ENCODE results near the gene JTB. TPM values are rescaled to one million over a fixed set of nuclear protein-coding genes. Genes with fewer than 3 reads are reported as not detected.

JTB gene
- total and polyA plus RNA-seq, 9 donors, result 77.5 to 207 (median 88.6) TPM

DNA sequence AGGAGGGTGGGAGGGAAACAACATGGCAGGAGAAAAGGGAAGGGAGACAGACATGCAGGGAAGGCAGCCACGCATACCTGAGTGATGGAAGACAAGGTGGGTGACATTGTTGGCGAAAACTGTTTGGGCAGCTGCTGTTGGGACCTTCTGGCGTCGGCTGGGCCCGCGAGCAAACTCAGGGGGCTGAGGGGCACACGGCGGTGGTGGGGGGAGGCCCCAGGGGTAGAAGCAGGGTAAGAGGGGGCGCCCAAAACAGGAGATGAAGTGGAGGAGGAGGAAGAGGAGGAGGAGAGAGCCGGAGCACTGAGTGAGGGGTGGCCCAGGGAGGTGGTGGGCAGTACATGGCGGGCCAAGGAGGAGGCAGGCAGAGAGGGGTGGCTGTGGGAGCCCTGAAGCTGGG is 26.3 kb downstream of the JTB start:
- Histone ChIP-seq H3K4me1 (ENCODE audit: insufficient read depth) (peaks cover 2% of the 10 kb centered on the region), H3K4me3 (no peak overlapping the region), H3K27ac (no peak overlapping the region), H3K27me3 (no peaks in the 10 kb centered on the region), H3K36me3 (no peaks in the 10 kb centered on the region), H3K9me3 (no peaks in the 10 kb centered on the region)
- intact Hi-C loops (cut with DNase I), result loop anchor here in 1 of 4 donors (10.0 kb wide), 1 partner anchor 156 kb away; no protein-coding TSS in a partner anchor
- DNase-seq, result peak in 1 of 5 donors; percentile 12
- WGBS, 3 donors, result 87 to 92% (median 87%) methylated on average over 11 of the region's 11 CpGs
- TF ChIP-seq, protein P1, sequence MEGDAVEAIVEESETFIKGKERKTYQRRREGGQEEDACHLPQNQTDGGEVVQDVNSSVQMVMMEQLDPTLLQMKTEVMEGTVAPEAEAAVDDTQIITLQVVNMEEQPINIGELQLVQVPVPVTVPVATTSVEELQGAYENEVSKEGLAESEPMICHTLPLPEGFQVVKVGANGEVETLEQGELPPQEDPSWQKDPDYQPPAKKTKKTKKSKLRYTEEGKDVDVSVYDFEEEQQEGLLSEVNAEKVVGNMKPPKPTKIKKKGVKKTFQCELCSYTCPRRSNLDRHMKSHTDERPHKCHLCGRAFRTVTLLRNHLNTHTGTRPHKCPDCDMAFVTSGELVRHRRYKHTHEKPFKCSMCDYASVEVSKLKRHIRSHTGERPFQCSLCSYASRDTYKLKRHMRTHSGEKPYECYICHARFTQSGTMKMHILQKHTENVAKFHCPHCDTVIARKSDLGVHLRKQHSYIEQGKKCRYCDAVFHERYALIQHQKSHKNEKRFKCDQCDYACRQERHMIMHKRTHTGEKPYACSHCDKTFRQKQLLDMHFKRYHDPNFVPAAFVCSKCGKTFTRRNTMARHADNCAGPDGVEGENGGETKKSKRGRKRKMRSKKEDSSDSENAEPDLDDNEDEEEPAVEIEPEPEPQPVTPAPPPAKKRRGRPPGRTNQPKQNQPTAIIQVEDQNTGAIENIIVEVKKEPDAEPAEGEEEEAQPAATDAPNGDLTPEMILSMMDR (IDR thresholded peaks at IDR 0.05), result no peak
- no peak for TF ChIP-seq EP300 (IDR thresholded peaks at IDR 0.05)
- no peak for TF ChIP-seq POLR2A (IDR thresholded peaks at IDR 0.05)

GRCh38 chr1:153946622-153947241 is 30.7 kb downstream of the JTB start, which contains the start of gene DENND4B:
DENND4B (minus strand) TSS chr1:153946718; CDS start chr1:153944374, 2,344 bp downstream.
- H3K36me3 ChIP-seq, result no peaks in the 10 kb centered on the region
- no peaks in the 10 kb centered on the region for H3K27me3 ChIP-seq
- peak within 1 kb of the TSS; percentile 88 for H3K4me3 ChIP-seq
- no peaks in the 10 kb centered on the region for H3K9me3 ChIP-seq
- DNase-seq, result peak; percentile 82 to 90 (median 87)
- H3K4me1 ChIP-seq (ENCODE audit: insufficient read depth), result peaks cover 7% of the 10 kb centered on the region
- intact Hi-C loops (cut with DNase I), result loop anchor here in 3 of 4 donors (5.0 to 10.0 kb wide), 3 partner anchors 149 to 272 kb away; partner anchors contain the start of genes ILF2 (in 2 of the 3) and NPR1 (in 2 of the 3)
- peak within 1 kb of the TSS; percentile 95 to 97 for H3K27ac ChIP-seq
- WGBS, 3 donors, result 9 to 18% (median 9%) methylated on average over 12 to 28 of the region's 28 CpGs
- TF ChIP-seq POLR2A (IDR thresholded peaks at IDR 0.05), result no peak
- TF ChIP-seq, protein P1 (IDR thresholded peaks at IDR 0.05), result peak; percentile 88 to 97 (median 92)

GRCh38 chr1:153945795-153946621 is 31.5 kb downstream of the JTB start:
- Histone ChIP-seq H3K4me3 (peak overlapping the region; percentile 88), H3K36me3 (no peaks in the 10 kb centered on the region), H3K9me3 (no peaks in the 10 kb centered on the region), H3K27me3 (no peaks in the 10 kb centered on the region), H3K27ac (peak overlapping the region; percentile 95 to 97), H3K4me1 (ENCODE audit: insufficient read depth) (peaks cover 7% of the 10 kb centered on the region)
- intact Hi-C loops (cut with DNase I), result loop anchor here in 3 of 4 donors (5.0 to 10.0 kb wide), 3 partner anchors 149 to 271 kb away; partner anchors contain the start of genes ILF2 (in 2 of the 3) and NPR1 (in 2 of the 3)
- DNase-seq, result peak; percentile 78 to 86 (median 82)
- peak; percentile 8 for TF ChIP-seq POLR2A (IDR thresholded peaks at IDR 0.05)
- TF ChIP-seq, protein P1 (IDR thresholded peaks at IDR 0.05), result no peak
- WGBS, 3 donors, result 0 to 1% (median 1%) methylated on average over 53 to 89 of the region's 95 CpGs

DNA sequence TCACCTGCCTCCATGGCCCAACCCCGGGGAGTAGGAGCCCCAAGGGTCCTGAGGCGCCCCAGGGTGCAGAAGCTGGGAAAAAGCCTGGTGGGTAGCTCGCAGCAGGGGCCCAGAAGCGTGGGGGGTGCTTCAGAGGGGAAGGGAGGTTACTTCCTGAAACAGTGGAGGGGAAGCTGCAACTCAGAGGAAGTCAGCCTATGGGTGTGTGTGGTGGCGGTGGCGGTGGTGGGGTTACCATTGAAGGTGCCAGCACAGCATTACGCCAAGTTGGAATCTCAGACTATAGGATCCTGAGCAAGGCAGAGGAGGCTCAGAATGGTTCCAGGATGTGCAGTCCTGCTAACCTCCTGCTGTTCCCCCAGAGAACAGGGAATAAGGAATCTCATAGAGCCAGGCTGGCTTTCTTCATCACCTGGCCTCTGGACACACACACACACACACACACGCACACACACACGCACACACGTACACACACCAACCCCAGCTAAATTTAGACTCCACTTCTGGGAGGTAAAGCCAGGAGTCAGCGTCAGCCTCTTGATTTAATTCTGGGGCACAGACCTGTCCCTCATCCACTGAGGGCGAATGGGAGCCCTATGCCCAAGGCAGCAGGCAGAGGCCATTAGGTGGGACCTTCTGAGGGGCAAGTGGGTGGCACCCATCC is 32.2 kb downstream of the JTB start:
- H3K4me1 ChIP-seq (ENCODE audit: insufficient read depth), result peaks cover 7% of the 10 kb centered on the region
- H3K9me3 ChIP-seq, result no peaks in the 10 kb centered on the region
- no peak for TF ChIP-seq EP300 (IDR thresholded peaks at IDR 0.05)
- TF ChIP-seq POLR2A (IDR thresholded peaks at IDR 0.05), result no peak
- TF ChIP-seq, protein P1 (IDR thresholded peaks at IDR 0.05), result no peak
- intact Hi-C loops (cut with DNase I), result loop anchor here in 3 of 4 donors (5.0 to 10.0 kb wide), 3 partner anchors 148 to 270 kb away; partner anchors contain the start of genes ILF2 (in 2 of the 3) and NPR1 (in 2 of the 3)
- no peaks in the 10 kb centered on the region for H3K36me3 ChIP-seq
- peak overlapping the region; percentile 95 to 97 for H3K27ac ChIP-seq
- peak overlapping the region; percentile 88 for H3K4me3 ChIP-seq
- peak; percentile 41 to 62 (median 59) for DNase-seq
- no peaks in the 10 kb centered on the region for H3K27me3 ChIP-seq
- WGBS, 3 donors, result 35 to 39% (median 37%) methylated on average over 11 to 12 of the region's 12 CpGs

Data from ovary (tissue), 9 donors.